Measurements from ENCODE around the gene NAV3. TPM values are rescaled to one million over a fixed set of nuclear protein-coding genes. Genes with fewer than 3 reads are reported as not detected.

The NAV3 gene
- total RNA-seq, 1 donor from 2014 or later = 5.0 TPM

GRCh38 chr12:77938301-77938700, 107.6 kb downstream of the NAV3 start:
- Mint-ChIP-seq H3K4me1 (no peaks in the 10 kb centered on the region), H3K27ac (ENCODE audit: unreplicated experiment) (no peak overlapping the region), H3K4me3 (no peak overlapping the region), H3K9me3 (no peaks in the 10 kb centered on the region), H3K27me3 (ENCODE audit: low read depth) (no peaks in the 10 kb centered on the region), H3K36me3 (ENCODE audit: low read depth) (no peaks in the 10 kb centered on the region)
- no peak for TF ChIP-seq CTCF (conservative IDR thresholded peaks at IDR 0.05)
- no peak for DNase-seq (ENCODE audit: low read depth, low spot score)

GRCh38 chr12:77940011-77940423, 109.3 kb downstream of the NAV3 start:
- TF ChIP-seq CTCF (conservative IDR thresholded peaks at IDR 0.05) = no peak
- Mint-ChIP-seq H3K4me1 (no peaks in the 10 kb centered on the region), H3K27ac (ENCODE audit: unreplicated experiment) (peak overlapping the region; percentile 30), H3K27me3 (ENCODE audit: low read depth) (no peaks in the 10 kb centered on the region), H3K4me3 (no peak overlapping the region), H3K9me3 (no peaks in the 10 kb centered on the region), H3K36me3 (ENCODE audit: low read depth) (no peaks in the 10 kb centered on the region)
- no peak for DNase-seq (ENCODE audit: low read depth, low spot score)

- Mint-ChIP-seq H3K4me1 (no peaks in the 10 kb centered on the region), H3K27me3 (ENCODE audit: low read depth) (no peaks in the 10 kb centered on the region), H3K36me3 (ENCODE audit: low read depth) (no peaks in the 10 kb centered on the region), H3K4me3 (no peak overlapping the region), H3K9me3 (no peaks in the 10 kb centered on the region), H3K27ac (ENCODE audit: unreplicated experiment) (no peak overlapping the region)
- no peak for TF ChIP-seq CTCF (conservative IDR thresholded peaks at IDR 0.05)
- DNase-seq (ENCODE audit: low read depth, low spot score) = no peak
Observed at GRCh38 chr12:77940567-77940966, 109.9 kb downstream of the NAV3 start.

- no peaks in the 10 kb centered on the region for H3K4me1 Mint-ChIP-seq
- DNase-seq (ENCODE audit: low read depth, low spot score) = no peak
- no peak overlapping the region for H3K4me3 Mint-ChIP-seq
- no peaks in the 10 kb centered on the region for H3K9me3 Mint-ChIP-seq
- no peaks in the 10 kb centered on the region for H3K27me3 Mint-ChIP-seq (ENCODE audit: low read depth)
- no peaks in the 10 kb centered on the region for H3K36me3 Mint-ChIP-seq (ENCODE audit: low read depth)
- H3K27ac Mint-ChIP-seq (ENCODE audit: unreplicated experiment) = no peak overlapping the region
- TF ChIP-seq CTCF (conservative IDR thresholded peaks at IDR 0.05) = no peak
Observed at GRCh38 chr12:77941401-77941800, 110.7 kb downstream of the NAV3 start.

GRCh38 chr12:77943466-77943865, 112.8 kb downstream of the NAV3 start:
- Mint-ChIP-seq H3K27ac (ENCODE audit: unreplicated experiment) (no peak overlapping the region), H3K4me3 (no peak overlapping the region), H3K9me3 (no peaks in the 10 kb centered on the region), H3K27me3 (ENCODE audit: low read depth) (no peaks in the 10 kb centered on the region), H3K36me3 (ENCODE audit: low read depth) (no peaks in the 10 kb centered on the region), H3K4me1 (no peaks in the 10 kb centered on the region)
- TF ChIP-seq CTCF (conservative IDR thresholded peaks at IDR 0.05) = no peak
- no peak for DNase-seq (ENCODE audit: low read depth, low spot score)

GRCh38 chr12:77946541-77947061, 115.9 kb downstream of the NAV3 start:
- Mint-ChIP-seq H3K27ac (ENCODE audit: unreplicated experiment) (no peak overlapping the region), H3K9me3 (peaks cover 1% of the 10 kb centered on the region), H3K4me1 (no peaks in the 10 kb centered on the region), H3K4me3 (no peak overlapping the region), H3K36me3 (ENCODE audit: low read depth) (peaks cover 5% of the 10 kb centered on the region), H3K27me3 (ENCODE audit: low read depth) (no peaks in the 10 kb centered on the region)
- DNase-seq (ENCODE audit: low read depth, low spot score) = no peak
- no peak for TF ChIP-seq CTCF (conservative IDR thresholded peaks at IDR 0.05)

All from neural crest cell (in vitro differentiated cells).